CD4-positive, alpha-beta T cell treated with Interleukin-10 for 1 hour (primary cell): Measurements from ENCODE around the gene GAB2.
A peak's percentile ranks its signal among the peaks of the same experiment; 100 is the strongest.
"Not testable (repeated sequence)": the region's sequence is repeated elsewhere in the genome, so short reads cannot be mapped to it uniquely, and the experiment has no call there.

Source experiments
- DNase-seq: peaks from one replicate; pipeline ENCODE4 v3.0.0-alpha.2; 2020

Gene GAB2

DNA sequence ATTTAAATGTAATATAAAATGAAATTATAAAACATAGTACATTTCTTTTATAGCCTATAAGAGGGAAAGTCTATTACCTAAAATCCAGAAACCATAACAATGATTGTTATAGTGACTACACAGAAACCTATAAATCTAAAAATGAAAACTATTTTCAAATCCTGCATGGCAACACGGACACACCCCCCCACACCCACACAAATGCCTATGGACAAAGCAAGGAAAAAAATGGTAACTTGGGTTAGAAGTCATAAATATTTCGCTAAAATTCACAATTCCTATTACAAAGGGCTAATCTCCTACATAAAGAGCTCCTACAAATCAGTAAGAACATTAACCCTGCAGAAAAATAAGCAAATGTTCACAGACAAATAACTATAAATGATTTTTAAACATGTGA is 56.4 kb downstream of the GAB2 start:
- no peak for DNase-seq

DNA sequence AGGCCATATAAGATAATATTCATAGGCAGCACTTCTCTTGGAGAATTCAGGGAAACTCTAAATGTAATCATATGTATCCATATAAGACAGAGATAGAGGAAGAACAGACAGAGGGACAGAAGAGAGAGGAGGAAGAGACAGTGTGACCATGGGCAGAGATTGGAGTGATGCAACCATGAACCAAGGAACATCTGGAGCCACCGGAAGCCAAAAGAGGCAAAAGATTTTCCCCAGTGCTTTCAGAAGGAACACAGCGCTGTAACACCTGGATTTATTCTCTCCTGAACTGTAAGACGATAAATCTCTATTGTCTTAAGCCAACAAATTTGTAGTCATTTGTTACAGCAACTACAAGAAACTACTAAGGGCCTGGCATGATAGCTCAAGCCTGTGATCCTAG is 57.7 kb downstream of the GAB2 start:
- no peak for DNase-seq

DNA sequence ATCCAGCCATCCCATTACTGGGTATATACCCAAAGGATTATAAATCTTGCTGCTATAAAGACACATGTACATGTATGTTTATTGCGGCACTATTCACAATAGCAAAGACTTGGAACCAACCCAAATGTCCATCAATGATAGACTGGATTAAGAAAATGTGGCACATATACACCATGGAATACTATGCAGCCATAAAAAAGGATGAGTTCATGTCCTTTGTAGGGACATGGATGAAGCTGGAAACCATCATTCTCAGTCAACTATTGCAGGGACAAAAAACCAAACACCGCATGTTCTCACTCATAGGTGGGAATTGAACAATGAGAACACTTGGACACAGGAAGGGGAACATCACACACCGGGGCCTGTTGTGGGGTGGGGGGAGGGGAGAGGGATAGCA is 59.7 kb downstream of the GAB2 start:
- not testable (repeated sequence) for DNase-seq

DNA sequence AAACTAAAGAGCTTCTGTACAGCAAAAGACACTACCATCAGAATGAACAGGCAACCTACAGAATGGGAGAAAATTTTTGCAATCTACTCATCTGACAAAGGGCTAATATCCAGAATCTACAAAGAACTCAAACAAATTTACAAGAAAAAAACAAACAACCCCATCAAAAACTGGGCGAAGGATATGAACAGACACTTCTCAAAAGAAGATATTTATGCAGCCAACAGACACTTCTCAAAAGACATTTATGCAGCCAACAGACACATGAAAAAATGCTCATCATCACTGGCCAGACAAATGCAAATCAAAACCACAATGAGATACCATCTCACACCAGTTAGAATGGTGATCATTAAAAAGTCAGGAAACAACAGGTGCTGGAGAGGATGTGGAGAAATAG is 60.2 kb downstream of the GAB2 start:
- not testable (repeated sequence) for DNase-seq

DNA sequence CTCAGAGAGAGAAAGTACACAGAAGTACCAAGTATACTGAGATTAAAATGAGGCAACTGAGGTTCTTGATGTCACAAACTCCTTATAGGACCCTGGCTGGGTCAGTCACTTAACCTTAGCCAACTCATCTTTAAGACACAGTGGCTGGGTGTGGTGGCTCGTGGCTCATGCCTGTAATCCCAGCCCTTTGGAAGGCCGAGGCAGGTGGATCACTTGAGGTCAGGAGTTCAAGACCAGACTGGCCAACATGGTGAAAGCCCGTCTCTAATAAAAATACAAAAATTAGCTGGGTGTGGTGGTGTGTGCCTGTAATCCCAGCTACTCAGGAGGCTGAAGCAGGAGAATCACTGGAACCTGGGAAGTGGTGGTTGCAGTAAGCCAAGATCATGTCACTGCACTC is 61.9 kb downstream of the GAB2 start:
- not testable (repeated sequence) for DNase-seq

DNA sequence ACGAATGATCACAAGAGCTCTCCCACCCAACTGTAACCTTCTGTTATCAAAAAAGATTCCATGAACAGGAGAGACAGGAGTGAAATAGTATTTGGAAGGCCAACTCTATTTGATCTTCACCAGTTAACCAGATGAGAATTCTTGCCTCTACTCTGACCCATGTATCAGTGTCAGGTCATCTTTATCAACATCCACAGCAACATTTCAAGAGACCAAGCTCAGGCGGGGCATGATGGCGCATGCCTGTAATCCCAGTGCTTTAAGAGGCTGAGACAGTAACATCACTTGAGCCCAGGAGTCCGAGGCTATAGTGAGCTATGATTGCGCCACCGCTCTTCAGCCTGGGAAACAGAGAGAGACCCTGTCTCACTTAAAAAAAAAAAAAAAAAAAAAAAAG is 62.3 kb downstream of the GAB2 start:
- DNase-seq, result no peak

DNA sequence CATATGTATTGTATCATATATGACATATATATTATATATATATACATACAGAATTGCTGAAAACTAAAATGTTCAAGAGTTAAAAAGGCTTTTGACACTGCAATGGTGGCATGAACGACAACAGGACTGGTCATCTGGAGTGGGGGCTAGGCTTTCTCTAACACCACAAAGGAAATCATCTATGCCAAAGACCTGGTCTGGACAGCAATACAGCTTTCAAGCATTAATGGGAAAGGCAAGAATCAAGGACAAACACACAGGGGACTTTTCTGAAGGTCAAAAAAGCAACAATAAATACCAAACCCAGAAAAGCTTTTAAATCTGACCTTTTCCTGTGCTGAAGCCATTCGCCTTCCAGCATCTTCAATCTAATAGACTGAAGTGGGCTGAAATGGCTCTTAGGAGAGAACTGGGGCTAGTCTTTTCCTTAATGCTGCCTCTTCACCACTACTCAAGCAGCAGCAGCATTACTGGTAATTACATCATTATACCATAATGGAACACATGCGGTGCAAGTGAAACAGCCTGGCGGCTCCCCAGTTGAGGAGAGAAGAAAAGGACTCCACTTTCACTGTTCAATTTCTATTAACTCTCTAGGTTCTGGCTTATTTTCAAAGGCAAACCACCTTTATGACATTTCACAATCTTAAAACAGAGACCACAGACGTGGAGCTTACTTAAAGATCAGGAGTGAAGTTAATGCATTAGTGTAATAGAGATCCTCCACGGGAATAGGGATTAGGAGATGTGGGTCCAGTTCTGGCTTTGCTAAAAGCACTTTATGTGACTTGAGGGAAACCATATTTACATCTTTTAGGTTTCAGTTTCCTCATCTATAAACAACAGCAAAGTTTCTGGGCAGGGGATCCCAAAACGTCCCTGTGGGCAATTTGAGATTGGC is 63.0 kb downstream of the GAB2 start:
- DNase-seq, result no peak

DNA sequence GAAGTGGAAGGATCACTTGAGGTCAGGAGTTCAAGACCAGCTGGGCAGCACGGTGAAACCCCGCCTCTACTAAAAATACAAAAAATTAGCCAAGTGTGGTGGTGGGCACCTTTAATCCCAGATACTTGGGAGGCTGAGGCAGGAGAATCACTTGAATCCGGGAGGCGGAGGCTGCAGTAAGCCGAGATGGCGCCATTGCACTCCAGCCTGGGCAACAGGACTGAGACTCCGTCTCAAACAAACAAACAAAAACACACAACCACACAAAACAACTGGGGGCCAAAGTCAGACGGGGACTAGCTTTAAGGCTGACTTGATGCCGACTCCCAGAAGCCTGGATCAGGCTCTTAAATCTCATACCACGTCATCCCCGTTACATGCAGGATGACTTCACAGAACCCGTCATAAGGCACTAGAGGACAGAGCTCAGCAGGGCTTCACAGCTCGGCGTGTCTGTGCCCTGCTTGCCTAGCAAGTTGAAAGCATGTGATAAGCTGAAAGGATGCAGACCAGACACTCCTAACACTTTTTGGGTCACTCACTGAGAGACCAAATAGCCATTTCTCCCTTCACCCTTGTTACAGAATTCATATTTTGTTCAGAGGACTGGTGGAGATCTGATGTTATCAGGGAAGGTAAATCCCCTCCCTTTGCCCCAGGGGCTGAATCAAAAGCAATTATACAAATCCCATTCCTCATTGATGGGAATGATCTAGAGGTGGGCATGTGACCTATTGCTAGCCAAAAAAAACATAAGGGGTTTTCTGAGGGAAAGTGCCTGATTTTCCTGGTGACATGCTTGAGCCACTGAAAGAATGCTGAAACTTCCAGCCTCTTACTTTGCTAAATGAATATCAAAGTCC is 65.4 kb downstream of the GAB2 start:
- DNase-seq, result no peak

DNA sequence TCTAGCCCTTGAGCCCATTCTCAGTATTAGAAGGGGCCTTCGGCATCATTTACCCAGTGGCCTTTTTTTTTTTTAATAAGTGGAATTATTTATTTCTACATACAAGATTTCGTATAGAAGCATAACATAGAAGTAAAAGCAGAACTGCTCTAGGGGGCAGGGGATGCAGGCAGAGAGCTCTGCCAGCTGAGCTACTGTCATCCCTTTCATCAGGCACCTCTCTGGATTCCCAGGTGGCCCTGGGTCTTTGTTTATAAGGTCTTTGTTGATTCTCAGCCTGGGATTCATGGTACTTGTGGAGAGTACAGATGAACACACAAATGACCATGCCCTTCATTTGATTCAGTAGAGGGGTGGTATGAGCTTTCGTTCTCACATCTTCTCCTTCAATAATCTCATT is 66.4 kb downstream of the GAB2 start:
- DNase-seq, result no peak

DNA sequence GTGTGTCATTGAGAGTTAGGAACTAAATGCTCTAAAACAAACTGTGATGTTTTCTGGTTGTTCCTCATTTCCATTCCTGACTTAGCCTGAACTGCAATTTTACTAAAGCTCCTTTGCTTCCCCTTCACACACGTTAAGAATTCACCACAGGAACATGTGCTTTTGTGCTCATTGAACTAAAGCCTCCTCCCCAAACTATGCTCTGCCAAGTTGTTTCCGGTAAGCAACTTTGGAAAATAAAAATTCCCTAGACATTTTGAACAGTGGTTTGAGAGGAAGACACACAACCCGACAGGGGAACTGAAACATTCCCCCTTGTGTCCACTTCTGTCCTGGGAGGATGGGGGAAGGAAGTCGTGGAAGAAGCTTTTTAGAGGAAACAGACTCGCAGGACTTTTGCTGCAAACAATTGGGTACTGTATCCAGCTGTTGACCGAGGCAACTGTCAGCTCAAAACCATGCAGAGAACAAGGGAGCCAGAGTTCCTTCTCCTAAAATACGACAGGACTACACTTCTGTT is 66.9 kb downstream of the GAB2 start:
- DNase-seq, result peak; percentile 11

DNA sequence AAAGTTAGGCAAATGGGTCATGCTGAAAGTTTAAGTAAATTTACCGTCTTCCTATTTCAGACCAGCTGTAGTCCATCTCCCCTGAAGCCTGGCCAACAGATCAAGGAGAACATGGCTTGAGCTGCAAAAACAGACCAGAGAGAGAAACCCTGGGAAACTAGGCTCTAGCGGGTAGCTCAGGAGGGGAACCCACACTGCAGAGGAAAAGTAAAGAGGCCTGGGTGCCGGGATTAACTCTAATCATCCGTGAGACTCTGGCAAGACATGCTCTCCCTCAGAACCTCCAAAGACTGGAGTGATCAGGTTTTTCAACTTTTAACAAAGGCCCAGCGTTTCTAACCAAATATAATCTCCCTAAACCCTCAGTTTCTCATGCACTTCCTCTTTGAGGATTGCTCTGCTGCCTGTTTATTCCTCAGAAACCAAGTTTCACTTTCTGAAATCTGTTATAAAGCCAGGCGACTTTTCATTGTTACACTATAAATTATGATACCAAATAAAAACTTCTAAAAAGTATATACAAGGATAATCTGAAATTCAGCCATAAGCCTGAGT is 67.5 kb downstream of the GAB2 start:
- no peak for DNase-seq

DNA sequence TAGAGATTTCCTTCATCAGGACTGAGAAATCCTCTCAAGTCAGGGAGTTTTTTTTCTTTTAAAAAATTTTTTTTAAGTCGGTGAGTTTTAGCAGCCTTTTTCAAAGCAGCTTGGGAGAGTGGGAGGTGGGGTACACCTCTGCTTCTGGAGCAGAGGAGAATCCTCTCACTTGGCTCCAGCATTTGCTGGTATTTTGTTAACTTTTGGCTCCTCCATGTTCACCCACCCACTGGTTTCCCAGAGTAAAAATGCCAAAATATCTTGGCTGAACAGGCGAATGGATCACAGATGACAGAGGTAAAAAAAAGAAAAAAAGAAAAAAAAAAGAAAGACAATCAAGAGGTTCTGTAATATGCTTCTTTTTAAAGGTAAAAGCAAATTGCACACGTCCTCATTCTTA is 68.0 kb downstream of the GAB2 start:
- DNase-seq, result no peak

DNA sequence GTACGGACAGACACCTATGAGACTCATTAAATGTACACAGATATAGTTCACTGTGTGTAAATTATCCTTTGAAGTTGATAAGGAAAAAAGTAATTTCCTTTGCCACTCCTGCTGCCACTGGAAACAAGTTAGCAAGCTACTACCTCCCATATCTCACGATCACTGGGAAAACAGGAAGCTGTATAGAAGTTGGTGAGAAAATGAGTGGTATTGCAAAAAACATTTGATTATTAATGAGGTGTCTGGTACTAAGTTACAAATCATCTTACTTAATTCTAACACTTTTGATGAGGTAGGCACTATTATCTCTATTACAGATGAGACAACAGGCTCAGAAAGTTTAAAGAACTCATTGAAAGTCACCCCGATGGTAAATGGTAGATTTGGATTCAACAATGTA is 68.5 kb downstream of the GAB2 start:
- DNase-seq, result no peak

DNA sequence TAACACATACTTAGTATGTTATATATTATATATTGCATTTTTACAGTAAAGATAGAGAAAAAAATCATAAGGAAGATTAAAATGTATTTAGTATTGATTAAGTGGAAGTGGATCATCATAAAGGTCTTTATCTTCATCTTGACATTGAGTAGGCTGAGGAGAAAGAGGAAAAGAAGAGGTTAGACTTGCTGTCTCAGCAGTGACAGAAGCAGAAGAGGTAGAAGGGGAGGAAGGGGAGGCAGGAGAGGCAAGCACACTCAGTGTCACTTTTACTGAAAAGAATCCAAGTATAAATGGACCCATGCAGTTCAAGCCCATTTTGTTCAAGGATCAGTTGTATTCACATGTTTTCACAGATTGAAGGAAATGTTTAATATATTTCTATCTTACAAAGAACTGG is 69.7 kb downstream of the GAB2 start:
- no peak for DNase-seq

DNA sequence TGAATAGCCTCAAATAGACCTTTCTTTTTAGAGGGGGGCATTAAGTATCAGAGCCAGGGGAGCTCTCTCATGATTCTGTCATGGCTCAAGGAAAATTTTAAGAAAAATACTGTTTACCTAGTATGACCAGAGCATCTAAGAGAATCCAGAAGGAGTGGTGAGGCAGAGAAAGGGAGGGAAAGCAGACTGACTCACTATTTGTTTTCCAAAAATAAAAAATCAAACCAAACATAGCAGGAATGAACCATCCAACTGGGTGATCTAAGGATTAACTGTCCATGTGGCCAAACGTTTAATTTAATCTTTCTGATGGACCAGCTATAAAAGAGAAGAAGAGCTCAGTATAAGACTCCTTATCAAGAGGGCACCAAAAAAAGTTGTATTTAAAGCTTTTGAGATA is 70.8 kb downstream of the GAB2 start:
- DNase-seq, result no peak

DNA sequence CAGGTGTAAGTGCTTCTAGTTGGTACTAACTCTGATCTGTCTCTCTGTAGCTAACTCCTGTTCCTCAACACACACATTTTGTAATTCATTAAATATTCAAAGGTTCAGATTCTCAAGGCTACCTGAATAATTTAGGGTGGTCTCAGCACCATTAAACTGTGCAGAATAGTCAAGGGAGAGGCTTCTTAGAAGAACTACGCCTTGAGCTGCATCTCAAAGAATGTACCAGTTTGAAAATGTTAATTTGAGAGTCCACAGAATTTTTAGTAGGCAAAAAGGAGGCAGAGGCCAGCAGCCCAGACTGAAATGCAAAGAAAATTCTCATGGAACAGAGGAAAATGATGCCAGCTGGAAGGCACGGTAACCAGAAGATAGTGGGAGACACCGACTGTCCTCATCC is 72.2 kb downstream of the GAB2 start:
- DNase-seq, result no peak

DNA sequence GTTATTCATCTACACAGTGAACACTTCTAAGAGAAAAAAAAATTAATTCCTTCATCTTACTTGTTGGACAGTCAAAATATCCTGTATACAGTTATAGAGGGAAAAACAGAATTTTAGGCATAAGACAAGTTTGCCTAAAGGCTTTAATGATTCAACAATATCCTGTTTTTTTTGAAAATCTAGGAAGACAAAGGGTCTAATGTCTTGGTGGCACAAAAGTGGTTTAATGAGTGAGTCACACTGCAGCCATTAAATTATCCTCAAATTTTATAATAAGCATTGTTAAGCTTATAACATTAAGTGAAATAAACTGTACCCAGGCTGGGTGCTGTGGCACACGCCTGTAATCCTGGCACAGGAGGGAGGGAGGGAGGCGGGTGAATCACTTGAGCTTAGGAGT is 72.9 kb downstream of the GAB2 start:
- DNase-seq, result no peak

DNA sequence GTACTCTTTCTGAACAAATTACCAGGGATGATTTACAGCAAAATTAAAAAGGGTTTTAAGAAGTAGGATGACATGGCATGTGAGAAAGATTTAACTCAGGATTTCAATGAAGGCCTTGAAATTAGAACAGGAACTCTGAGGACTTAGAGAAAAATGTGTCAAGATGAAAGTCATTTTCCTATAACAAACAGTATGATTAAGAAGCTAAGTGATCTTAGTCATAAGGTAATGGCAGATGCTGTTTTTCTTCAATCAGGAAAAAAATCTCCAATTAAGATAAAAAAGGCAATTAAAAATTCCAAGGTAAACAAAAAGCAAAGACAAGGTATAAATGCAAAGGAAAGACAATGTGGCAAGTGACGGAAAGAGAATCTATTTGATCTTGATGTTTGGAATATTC is 73.5 kb downstream of the GAB2 start:
- DNase-seq, result no peak

DNA sequence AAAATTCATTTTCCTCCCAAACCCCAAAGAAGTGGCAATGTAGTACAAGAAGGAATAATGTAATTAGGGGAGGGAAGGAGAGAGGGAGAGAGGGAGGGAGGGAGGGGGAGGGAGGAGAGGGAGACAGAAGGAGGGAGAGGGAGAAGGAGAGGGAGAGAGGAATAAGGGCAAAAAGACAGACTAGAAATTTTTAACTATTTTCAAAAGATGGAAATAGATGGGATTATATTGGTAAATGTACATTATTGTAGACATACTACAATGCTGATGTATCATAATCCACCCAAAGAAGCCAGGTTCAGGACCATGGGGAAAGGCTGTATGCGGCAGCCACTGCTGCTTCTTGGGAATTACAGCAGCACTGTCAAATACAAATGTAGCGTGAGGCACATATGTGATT is 74.3 kb downstream of the GAB2 start:
- DNase-seq, result no peak

DNA sequence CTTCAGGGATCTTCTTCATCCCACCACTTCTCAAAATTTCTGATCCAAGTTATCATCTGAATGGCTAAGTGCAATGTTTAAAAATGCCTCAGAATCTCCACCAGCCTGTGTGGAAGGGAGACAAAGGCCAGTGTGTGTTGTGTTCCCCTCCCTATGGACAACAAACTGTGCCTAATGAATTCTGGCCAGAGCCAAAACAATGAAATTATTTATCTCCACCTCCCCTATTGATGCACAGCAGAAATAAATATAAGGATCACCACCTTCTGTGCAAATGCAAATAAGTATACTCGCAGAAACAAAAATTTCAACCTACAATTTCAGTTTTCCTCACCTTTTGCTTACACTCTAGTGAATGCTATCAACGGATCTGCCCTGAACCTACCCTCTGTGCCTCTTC is 75.8 kb downstream of the GAB2 start:
- DNase-seq, result no peak

DNA sequence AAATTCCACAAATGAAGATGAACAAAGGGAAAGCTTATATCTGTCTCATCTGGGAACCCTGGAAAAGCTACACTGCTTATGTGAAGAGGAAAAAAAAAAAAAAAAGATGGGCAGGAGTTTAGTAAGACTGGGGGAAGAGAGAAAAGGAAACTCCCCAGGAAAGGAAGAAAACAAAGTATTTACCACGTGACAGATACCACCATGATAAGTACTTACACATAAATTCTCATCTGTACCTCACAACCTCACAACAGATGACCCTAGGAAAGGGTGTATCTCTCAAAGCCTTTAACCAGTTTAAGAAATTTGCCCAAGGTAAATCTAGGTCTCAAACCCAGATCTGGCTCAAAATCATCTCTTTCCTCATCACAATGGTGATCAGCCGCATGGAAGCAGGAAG is 77.1 kb downstream of the GAB2 start:
- DNase-seq, result no peak

DNA sequence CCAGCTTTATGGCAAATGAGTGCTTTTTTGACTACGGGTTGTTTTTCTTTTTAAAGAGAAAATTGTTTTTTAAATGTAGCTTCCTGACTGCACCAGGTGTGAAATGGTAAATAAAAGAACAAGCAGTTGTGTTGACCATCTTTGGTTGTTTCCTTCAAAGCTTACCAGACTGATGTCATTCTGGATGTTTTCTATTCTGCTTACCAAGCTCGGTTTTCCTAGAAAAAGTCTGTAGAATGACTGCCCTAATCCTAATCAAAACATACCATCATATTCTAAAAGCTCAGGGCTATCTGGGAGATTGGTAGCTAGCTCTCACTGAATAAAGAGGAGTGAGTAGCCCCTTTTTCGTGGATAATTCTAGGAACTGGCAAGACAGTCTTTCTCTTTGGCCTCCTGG is 77.7 kb downstream of the GAB2 start:
- DNase-seq, result no peak

DNA sequence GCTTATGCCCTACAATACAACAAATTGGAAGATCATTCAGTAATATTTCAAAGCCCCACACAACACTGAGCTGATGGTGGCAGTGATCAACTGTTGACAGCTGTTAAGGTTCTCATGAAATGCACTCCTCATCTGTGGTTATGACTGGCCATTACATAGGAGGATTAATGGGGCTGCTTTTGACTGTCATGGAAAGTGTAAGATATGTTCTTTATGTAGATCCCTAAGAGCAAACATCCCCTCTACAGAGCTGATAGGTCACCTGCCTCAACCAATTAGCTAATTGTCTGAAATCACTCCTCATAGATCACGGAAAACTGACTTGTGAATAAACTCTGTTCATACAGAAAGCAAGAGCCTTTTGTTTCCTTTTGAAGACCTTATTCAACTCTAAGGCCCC is 78.1 kb downstream of the GAB2 start:
- DNase-seq, result no peak

DNA sequence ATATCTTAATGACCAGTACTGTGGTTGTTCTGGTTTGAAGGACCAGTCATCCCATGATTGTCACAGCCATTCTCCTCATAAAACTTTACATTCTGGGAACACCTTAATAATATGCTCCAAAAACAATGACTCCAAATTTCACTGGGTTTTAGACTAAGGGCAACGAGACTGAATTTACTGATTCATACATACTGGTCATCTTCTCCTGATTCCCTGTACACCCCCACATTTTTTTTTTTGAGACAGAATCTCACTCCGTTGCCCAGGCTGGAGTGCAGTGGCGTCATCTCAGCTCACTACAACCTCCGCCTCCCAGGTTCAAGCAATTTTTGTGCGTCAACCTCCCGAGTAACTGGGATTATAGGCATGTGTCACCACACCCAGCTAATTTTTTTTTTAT is 78.9 kb downstream of the GAB2 start:
- no peak for DNase-seq
